ENCODE results near the gene EVL. TPM values are rescaled to one million over a fixed set of nuclear protein-coding genes. Genes with fewer than 3 reads are reported as not detected.

EVL gene
- total RNA-seq, 1 donor = 16.6 TPM

DNA sequence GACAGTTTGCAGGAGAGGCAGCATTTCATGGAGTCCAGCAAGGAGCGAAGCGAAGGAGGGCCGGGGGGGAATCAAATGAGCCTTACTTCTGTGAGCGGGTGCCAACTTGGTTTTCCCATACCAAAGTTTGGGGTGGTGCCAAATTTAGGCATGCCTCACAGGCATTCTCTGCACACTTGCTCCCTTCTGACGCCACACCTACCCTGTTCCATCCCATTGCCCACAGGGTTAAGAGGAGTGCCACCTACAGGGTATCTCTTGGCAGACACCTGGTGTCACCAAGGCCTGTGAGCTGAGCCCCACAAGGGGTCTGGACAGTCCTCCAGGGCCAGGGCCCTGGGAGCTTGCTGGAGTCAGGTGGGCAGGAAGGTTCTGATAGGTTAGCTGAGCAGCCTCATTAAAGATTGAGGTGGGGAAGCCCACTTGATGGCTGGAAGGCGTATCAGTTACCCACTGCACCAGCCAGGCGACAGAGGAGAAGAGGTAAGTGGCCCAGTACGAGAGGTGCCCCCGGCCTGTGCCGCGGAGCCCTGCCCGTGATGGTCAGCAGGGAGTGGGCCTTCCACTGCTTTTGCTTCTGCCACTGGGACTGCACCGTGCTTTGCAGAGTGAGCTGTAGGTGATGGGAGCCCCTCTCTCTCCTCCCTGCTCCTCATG lies 49.0 kb downstream of the EVL start:
- H3K4me1 ChIP-seq (ENCODE audit: insufficient read depth, low read length) = peaks cover 14% of the 10 kb centered on the region
- H4K20me1 ChIP-seq (ENCODE audit: insufficient read depth, low read length) = peaks cover 5% of the 10 kb centered on the region
- H3K4me2 ChIP-seq (ENCODE audit: insufficient read depth, low read length) = no peak overlapping the region
- TF ChIP-seq CTCF (IDR thresholded peaks at IDR 0.05; ENCODE audit: extremely low read depth, low read depth, low read length) = no peak
- H3K36me3 ChIP-seq (ENCODE audit: insufficient read depth, low read length) = no peaks in the 10 kb centered on the region
- peak; percentile 30 for DNase-seq (ENCODE audit: insufficient read length, low spot score, missing footprints)
- no peak overlapping the region for H2AFZ ChIP-seq (ENCODE audit: low read length)
- H3K9me3 ChIP-seq (ENCODE audit: low read depth, low read length) = no peaks in the 10 kb centered on the region
- no peaks in the 10 kb centered on the region for H3K27me3 ChIP-seq (ENCODE audit: insufficient read depth, low read length)
- no peak overlapping the region for H3K27ac ChIP-seq (ENCODE audit: low read depth, low read length)
- H3K4me3 ChIP-seq (ENCODE audit: insufficient read depth, low read length) = no peak overlapping the region
- no peaks in the 10 kb centered on the region for H3K79me2 ChIP-seq (ENCODE audit: insufficient read depth, low read length)

DNA sequence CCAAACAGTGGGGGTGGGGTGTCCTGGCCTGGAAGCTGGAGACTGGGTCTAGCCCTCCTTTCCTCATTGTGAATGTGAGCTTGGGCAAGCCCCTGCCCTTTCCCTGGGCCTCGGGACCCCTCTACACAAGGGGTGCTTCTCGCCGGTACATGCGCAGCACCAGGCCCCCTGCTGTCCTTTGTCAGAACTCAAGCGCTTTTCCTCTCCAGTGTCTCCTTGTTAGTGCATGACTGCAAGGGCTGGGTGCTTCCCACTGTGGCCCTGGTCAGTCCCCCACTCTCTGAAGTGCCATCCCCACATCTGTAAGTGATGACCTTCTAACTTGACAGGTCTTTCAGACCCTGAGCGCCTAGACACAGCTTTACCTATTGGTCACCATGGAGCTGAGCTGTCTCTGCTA lies 50.0 kb downstream of the EVL start:
- Histone ChIP-seq H3K4me2 (ENCODE audit: insufficient read depth, low read length) (no peak overlapping the region), H3K4me3 (ENCODE audit: insufficient read depth, low read length) (no peak overlapping the region), H3K27me3 (ENCODE audit: insufficient read depth, low read length) (no peaks in the 10 kb centered on the region), H2AFZ (ENCODE audit: low read length) (no peak overlapping the region), H3K4me1 (ENCODE audit: insufficient read depth, low read length) (peaks cover 14% of the 10 kb centered on the region), H3K9me3 (ENCODE audit: low read depth, low read length) (no peaks in the 10 kb centered on the region), H3K79me2 (ENCODE audit: insufficient read depth, low read length) (no peaks in the 10 kb centered on the region), H3K36me3 (ENCODE audit: insufficient read depth, low read length) (no peaks in the 10 kb centered on the region), H3K27ac (ENCODE audit: low read depth, low read length) (no peak overlapping the region), H4K20me1 (ENCODE audit: insufficient read depth, low read length) (peaks cover 6% of the 10 kb centered on the region)
- DNase-seq (ENCODE audit: insufficient read length, low spot score, missing footprints) = peak; percentile 56
- TF ChIP-seq CTCF (IDR thresholded peaks at IDR 0.05; ENCODE audit: extremely low read depth, low read depth, low read length) = no peak

DNA sequence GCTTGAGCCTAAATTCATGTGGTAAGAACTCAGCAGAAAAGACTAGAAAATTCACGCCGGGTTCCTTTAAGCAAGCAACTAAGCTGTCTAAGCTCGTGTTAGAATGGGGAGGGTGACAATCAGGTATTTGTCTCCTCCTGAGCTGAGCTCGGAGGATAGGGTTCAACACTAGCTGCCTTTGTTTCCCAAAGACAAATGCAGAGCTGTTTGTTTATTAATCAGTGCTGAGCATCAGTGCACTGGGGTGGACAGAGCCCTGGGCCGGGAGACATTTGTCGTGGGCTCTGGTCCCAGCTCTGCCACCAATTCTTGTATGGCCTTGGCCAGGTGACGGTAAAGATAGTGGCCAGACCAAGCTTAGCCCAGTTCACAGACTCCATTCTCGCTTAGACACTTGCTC lies 50.5 kb downstream of the EVL start:
- Histone ChIP-seq H4K20me1 (ENCODE audit: insufficient read depth, low read length) (peaks cover 10% of the 10 kb centered on the region), H3K4me2 (ENCODE audit: insufficient read depth, low read length) (no peak overlapping the region), H3K27me3 (ENCODE audit: insufficient read depth, low read length) (no peaks in the 10 kb centered on the region), H3K9me3 (ENCODE audit: low read depth, low read length) (no peaks in the 10 kb centered on the region), H3K79me2 (ENCODE audit: insufficient read depth, low read length) (no peaks in the 10 kb centered on the region), H3K4me3 (ENCODE audit: insufficient read depth, low read length) (no peak overlapping the region), H3K27ac (ENCODE audit: low read depth, low read length) (no peak overlapping the region), H2AFZ (ENCODE audit: low read length) (no peak overlapping the region), H3K4me1 (ENCODE audit: insufficient read depth, low read length) (peaks cover 14% of the 10 kb centered on the region), H3K36me3 (ENCODE audit: insufficient read depth, low read length) (no peaks in the 10 kb centered on the region)
- no peak for TF ChIP-seq CTCF (IDR thresholded peaks at IDR 0.05; ENCODE audit: extremely low read depth, low read depth, low read length)
- DNase-seq (ENCODE audit: insufficient read length, low spot score, missing footprints) = peak; percentile 41

DNA sequence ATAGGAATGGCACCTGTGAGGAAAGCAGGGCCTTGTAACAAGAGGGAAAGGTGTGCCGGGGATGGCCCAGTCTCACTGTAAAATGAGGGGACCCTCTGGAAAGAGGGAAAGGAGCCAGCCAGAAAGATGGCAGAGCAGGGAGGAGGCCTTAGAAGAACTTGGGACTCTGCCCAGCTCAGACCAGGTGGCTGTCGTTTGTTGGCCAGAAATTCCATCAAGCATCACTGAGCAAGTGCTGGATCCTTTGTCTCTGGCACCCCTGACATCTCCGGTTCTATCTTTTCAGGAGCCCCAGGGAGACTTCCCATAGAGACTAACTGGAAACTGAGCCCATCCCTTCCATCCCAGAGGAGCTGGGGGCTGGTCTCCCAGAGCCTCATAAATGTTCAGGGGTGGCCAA lies 50.9 kb downstream of the EVL start:
- Histone ChIP-seq H3K36me3 (ENCODE audit: insufficient read depth, low read length) (no peaks in the 10 kb centered on the region), H2AFZ (ENCODE audit: low read length) (no peak overlapping the region), H3K9me3 (ENCODE audit: low read depth, low read length) (no peaks in the 10 kb centered on the region), H3K4me1 (ENCODE audit: insufficient read depth, low read length) (peaks cover 14% of the 10 kb centered on the region), H4K20me1 (ENCODE audit: insufficient read depth, low read length) (peaks cover 10% of the 10 kb centered on the region), H3K4me3 (ENCODE audit: insufficient read depth, low read length) (no peak overlapping the region), H3K27me3 (ENCODE audit: insufficient read depth, low read length) (no peaks in the 10 kb centered on the region), H3K4me2 (ENCODE audit: insufficient read depth, low read length) (no peak overlapping the region), H3K27ac (ENCODE audit: low read depth, low read length) (no peak overlapping the region), H3K79me2 (ENCODE audit: insufficient read depth, low read length) (no peaks in the 10 kb centered on the region)
- DNase-seq (ENCODE audit: insufficient read length, low spot score, missing footprints) = peak; percentile 49
- TF ChIP-seq CTCF (IDR thresholded peaks at IDR 0.05; ENCODE audit: extremely low read depth, low read depth, low read length) = no peak

Measured in osteoblast (primary cell).